ENCODE results near the gene TMEM237.

The TMEM237 gene

GRCh38 chr2:201660293-201660895, 17.1 kb upstream of the TMEM237 start:
- 0 out of 2 replicates have a peak overlapping the region, but pooled peaks have one; percentile 4 for H3K4me3 ChIP-seq (ENCODE audit: low read length)
- peaks cover 18% of the 10 kb centered on the region for H3K4me1 ChIP-seq (ENCODE audit: low read length)
- no peaks in the 10 kb centered on the region for H3K79me2 ChIP-seq (ENCODE audit: low read length)
- peak overlapping the region; percentile 77 for H2AFZ ChIP-seq (ENCODE audit: low read depth, low read length)
- no peak for TF ChIP-seq CTCF (IDR thresholded peaks at IDR 0.05; ENCODE audit: low read depth, low read length)
- no peak for TF ChIP-seq EZH2phosphoT487 (IDR thresholded peaks at IDR 0.05; ENCODE audit: low read depth)
- no peaks in the 10 kb centered on the region for H4K20me1 ChIP-seq (ENCODE audit: insufficient read depth, low read length)
- no peaks in the 10 kb centered on the region for H3K27me3 ChIP-seq (ENCODE audit: low read depth, low read length)
- H3K9me3 ChIP-seq (ENCODE audit: insufficient read depth, low read length) = no peaks in the 10 kb centered on the region
- H3K4me2 ChIP-seq (ENCODE audit: low read length) = peak overlapping the region; percentile 40
- H3K36me3 ChIP-seq (replicated peaks; ENCODE audit: low read depth, low read length) = no peaks in the 10 kb centered on the region
- H3K27ac ChIP-seq (ENCODE audit: low read length) = no peak overlapping the region
- 0 out of 2 replicates have a peak overlapping the region, but pooled peaks have one; percentile 7 for H3K9ac ChIP-seq (ENCODE audit: low read length)

- H3K9me3 ChIP-seq (ENCODE audit: insufficient read depth, low read length) = no peaks in the 10 kb centered on the region
- no peak overlapping the region for H2AFZ ChIP-seq (ENCODE audit: low read depth, low read length)
- H3K4me3 ChIP-seq (ENCODE audit: low read length) = no peak overlapping the region
- peaks cover 26% of the 10 kb centered on the region for H3K4me1 ChIP-seq (ENCODE audit: low read length)
- no peak overlapping the region for H3K9ac ChIP-seq (ENCODE audit: low read length)
- H3K79me2 ChIP-seq (ENCODE audit: low read length) = no peaks in the 10 kb centered on the region
- H3K27me3 ChIP-seq (ENCODE audit: low read depth, low read length) = no peaks in the 10 kb centered on the region
- H3K27ac ChIP-seq (ENCODE audit: low read length) = no peak overlapping the region
- TF ChIP-seq CTCF (IDR thresholded peaks at IDR 0.05; ENCODE audit: low read depth, low read length) = no peak
- TF ChIP-seq EZH2phosphoT487 (IDR thresholded peaks at IDR 0.05; ENCODE audit: low read depth) = no peak
- H3K4me2 ChIP-seq (ENCODE audit: low read length) = no peak overlapping the region
- H3K36me3 ChIP-seq (replicated peaks; ENCODE audit: low read depth, low read length) = no peaks in the 10 kb centered on the region
- no peaks in the 10 kb centered on the region for H4K20me1 ChIP-seq (ENCODE audit: insufficient read depth, low read length)
Observed at GRCh38 chr2:201656740-201657139, 13.4 kb upstream of the TMEM237 start.

GRCh38 chr2:201656102-201656501, 12.8 kb upstream of the TMEM237 start:
- Histone ChIP-seq H3K36me3 (replicated peaks; ENCODE audit: low read depth, low read length) (no peaks in the 10 kb centered on the region), H3K4me3 (ENCODE audit: low read length) (no peak overlapping the region), H4K20me1 (ENCODE audit: insufficient read depth, low read length) (no peaks in the 10 kb centered on the region), H2AFZ (ENCODE audit: low read depth, low read length) (no peak overlapping the region), H3K79me2 (ENCODE audit: low read length) (no peaks in the 10 kb centered on the region), H3K4me2 (ENCODE audit: low read length) (no peak overlapping the region), H3K9ac (ENCODE audit: low read length) (no peak overlapping the region), H3K9me3 (ENCODE audit: insufficient read depth, low read length) (no peaks in the 10 kb centered on the region), H3K27ac (ENCODE audit: low read length) (no peak overlapping the region), H3K27me3 (ENCODE audit: low read depth, low read length) (no peaks in the 10 kb centered on the region), H3K4me1 (ENCODE audit: low read length) (peaks cover 21% of the 10 kb centered on the region)
- TF ChIP-seq EZH2phosphoT487 (IDR thresholded peaks at IDR 0.05; ENCODE audit: low read depth) = no peak
- no peak for TF ChIP-seq CTCF (IDR thresholded peaks at IDR 0.05; ENCODE audit: low read depth, low read length)

GRCh38 chr2:201654616-201655384, 11.5 kb upstream of the TMEM237 start:
- no peak overlapping the region for H3K27ac ChIP-seq (ENCODE audit: low read length)
- no peaks in the 10 kb centered on the region for H3K9me3 ChIP-seq (ENCODE audit: insufficient read depth, low read length)
- H3K9ac ChIP-seq (ENCODE audit: low read length) = no peak overlapping the region
- H3K27me3 ChIP-seq (ENCODE audit: low read depth, low read length) = no peaks in the 10 kb centered on the region
- H3K4me1 ChIP-seq (ENCODE audit: low read length) = peaks cover 13% of the 10 kb centered on the region; the same call in 1 of the 2 replicates
- no peaks in the 10 kb centered on the region for H4K20me1 ChIP-seq (ENCODE audit: insufficient read depth, low read length)
- H3K79me2 ChIP-seq (ENCODE audit: low read length) = no peaks in the 10 kb centered on the region
- no peak overlapping the region for H3K4me3 ChIP-seq (ENCODE audit: low read length)
- no peak for TF ChIP-seq EZH2phosphoT487 (IDR thresholded peaks at IDR 0.05; ENCODE audit: low read depth)
- no peak for TF ChIP-seq CTCF (IDR thresholded peaks at IDR 0.05; ENCODE audit: low read depth, low read length)
- H2AFZ ChIP-seq (ENCODE audit: low read depth, low read length) = no peak overlapping the region
- no peaks in the 10 kb centered on the region for H3K36me3 ChIP-seq (replicated peaks; ENCODE audit: low read depth, low read length)
- H3K4me2 ChIP-seq (ENCODE audit: low read length) = no peak overlapping the region

Measured in OCI-LY3 (cell line).